Measurements from ENCODE around the gene CTNNA2.
"Not testable (repeated sequence)": the region's sequence is repeated elsewhere in the genome, so short reads cannot be mapped to it uniquely, and the experiment has no call there.

The CTNNA2 gene

DNA sequence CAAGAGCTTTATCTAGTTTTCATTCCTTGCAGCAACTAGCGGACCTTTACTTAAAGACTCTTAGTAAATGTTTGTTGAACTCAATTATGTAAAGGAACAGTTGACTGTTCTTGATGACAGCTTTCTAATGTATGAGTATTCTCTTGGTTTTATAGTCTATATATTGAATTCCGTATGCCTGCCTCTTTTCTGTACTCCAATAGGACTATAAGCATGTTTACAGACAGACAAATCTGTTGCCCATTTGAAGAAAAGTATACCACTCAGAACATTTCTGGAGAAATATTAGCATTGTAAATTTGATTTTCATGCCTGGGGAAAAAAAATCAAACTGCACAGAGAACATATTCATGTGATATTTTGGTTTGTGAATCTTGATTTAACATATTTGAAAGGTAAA, 682.2 kb downstream of the CTNNA2 start:
- DNase-seq, result no peak
- Histone ChIP-seq H3K4me1 (ENCODE audit: control insufficient read depth, insufficient read depth, low read depth, low read length) (no peaks in the 10 kb centered on the region), H3K9ac (ENCODE audit: low read length) (no peak overlapping the region), H2BK15ac (ENCODE audit: low read depth, poor library complexity, severe bottlenecking) (no peak overlapping the region), H2BK120ac (ENCODE audit: low read depth, low read length) (no peak overlapping the region), H3K4me3 (ENCODE audit: insufficient read depth in 1 of 2, low read depth in 1 of 2, low read length in 2 of 2) (no peak overlapping the region), H3K4ac (ENCODE audit: low read depth in 1 of 2, low read length in 2 of 2) (no peak overlapping the region), H2AK5ac (ENCODE audit: low read length, severe bottlenecking) (no peak overlapping the region), H3K14ac (ENCODE audit: low read length in 2 of 2) (no peak overlapping the region), H4K91ac (ENCODE audit: low read length) (no peak overlapping the region), H3K79me1 (replicated peaks; ENCODE audit: low read length, poor library complexity, severe bottlenecking) (no peaks in the 10 kb centered on the region), H3K36me3 (ENCODE audit: control insufficient read depth in 1 of 2, insufficient read depth in 2 of 2, low read depth in 1 of 2, low read length in 2 of 2) (no peaks in the 10 kb centered on the region), H2BK12ac (ENCODE audit: low read length in 2 of 2) (no peak overlapping the region), H2AFZ (ENCODE audit: low read depth, low read length) (no peak overlapping the region), H3K4me2 (ENCODE audit: low read length, poor library complexity, severe bottlenecking) (no peak overlapping the region), H2BK5ac (ENCODE audit: low read depth, low read length, poor library complexity, severe bottlenecking) (no peak overlapping the region), H3K9me3 (ENCODE audit: control insufficient read depth, low read length) (no peaks in the 10 kb centered on the region), H3K18ac (ENCODE audit: low read depth in 1 of 2, low read length in 2 of 2) (no peak overlapping the region), H3K27ac (ENCODE audit: low read length, poor library complexity, severe bottlenecking) (no peak overlapping the region), H3K23ac (ENCODE audit: low read length in 2 of 2) (no peak overlapping the region), H3K27me3 (ENCODE audit: control insufficient read depth in 1 of 2, insufficient read depth in 1 of 2, low read length in 2 of 2) (no peaks in the 10 kb centered on the region), H4K8ac (ENCODE audit: low read length) (no peak overlapping the region)
- no CpG with 5 or more reads among the region's 2 CpGs for whole genome bisulfite sequencing

DNA sequence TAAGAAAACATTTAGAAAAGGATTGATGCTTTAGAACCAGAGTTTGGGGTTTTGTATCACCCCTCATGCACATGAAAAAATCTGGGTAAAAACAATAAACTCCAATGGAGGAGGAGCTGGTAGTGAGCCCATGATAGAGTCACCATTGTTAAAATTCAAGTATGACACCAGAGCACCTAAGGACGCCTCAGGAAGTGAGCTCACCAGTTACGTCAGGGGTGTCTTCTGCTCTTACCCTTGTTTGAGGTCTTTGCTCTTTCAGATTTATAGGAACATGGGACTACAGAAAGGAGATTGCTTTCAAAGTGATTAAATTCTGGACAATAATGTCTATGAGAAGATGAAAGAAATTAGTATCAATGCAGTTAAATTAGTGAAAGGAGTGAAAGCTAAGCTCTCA, 685.2 kb downstream of the CTNNA2 start:
- Histone ChIP-seq H2BK120ac (ENCODE audit: low read depth, low read length) (no peak overlapping the region), H3K9ac (ENCODE audit: low read length) (no peak overlapping the region), H2BK5ac (ENCODE audit: low read depth, low read length, poor library complexity, severe bottlenecking) (no peak overlapping the region), H3K79me1 (replicated peaks; ENCODE audit: low read length, poor library complexity, severe bottlenecking) (no peaks in the 10 kb centered on the region), H3K36me3 (ENCODE audit: control insufficient read depth in 1 of 2, insufficient read depth in 2 of 2, low read depth in 1 of 2, low read length in 2 of 2) (no peaks in the 10 kb centered on the region), H2AFZ (ENCODE audit: low read depth, low read length) (no peak overlapping the region), H3K27me3 (ENCODE audit: control insufficient read depth in 1 of 2, insufficient read depth in 1 of 2, low read length in 2 of 2) (no peaks in the 10 kb centered on the region), H4K8ac (ENCODE audit: low read length) (no peak overlapping the region), H3K4me3 (ENCODE audit: insufficient read depth in 1 of 2, low read depth in 1 of 2, low read length in 2 of 2) (no peak overlapping the region), H2BK15ac (ENCODE audit: low read depth, poor library complexity, severe bottlenecking) (no peak overlapping the region), H3K4ac (ENCODE audit: low read depth in 1 of 2, low read length in 2 of 2) (no peak overlapping the region), H2AK5ac (ENCODE audit: low read length, severe bottlenecking) (no peak overlapping the region), H3K18ac (ENCODE audit: low read depth in 1 of 2, low read length in 2 of 2) (no peak overlapping the region), H3K14ac (ENCODE audit: low read length in 2 of 2) (no peak overlapping the region), H2BK12ac (ENCODE audit: low read length in 2 of 2) (no peak overlapping the region), H3K9me3 (ENCODE audit: control insufficient read depth, low read length) (no peaks in the 10 kb centered on the region), H3K27ac (ENCODE audit: low read length, poor library complexity, severe bottlenecking) (no peak overlapping the region), H4K91ac (ENCODE audit: low read length) (no peak overlapping the region), H3K23ac (ENCODE audit: low read length in 2 of 2) (no peak overlapping the region), H3K4me1 (ENCODE audit: control insufficient read depth, insufficient read depth, low read depth, low read length) (no peaks in the 10 kb centered on the region), H3K4me2 (ENCODE audit: low read length, poor library complexity, severe bottlenecking) (no peak overlapping the region)
- WGBS, result 74% methylated on average over 2 of the region's 2 CpGs
- no peak for DNase-seq

DNA sequence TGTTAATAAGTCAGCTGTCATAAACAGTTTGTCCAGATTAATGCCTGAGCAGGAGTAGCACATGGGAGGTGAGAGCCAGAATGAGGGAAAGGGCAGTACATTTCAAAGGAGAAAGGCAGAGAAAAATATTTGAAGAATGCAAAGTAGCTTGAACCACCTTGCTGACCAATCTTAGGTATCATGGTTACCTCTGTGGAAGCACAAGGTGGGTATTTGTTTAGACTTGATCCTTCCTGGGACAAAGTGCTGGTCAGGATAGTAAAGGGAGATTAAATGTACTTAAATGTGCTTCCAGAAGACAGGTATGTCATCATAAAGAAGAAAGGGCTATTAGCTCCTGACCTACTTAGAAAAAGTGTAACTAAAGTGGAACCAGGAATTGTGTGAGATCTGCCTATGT, 686.7 kb downstream of the CTNNA2 start:
- H3K4me2 ChIP-seq (ENCODE audit: low read length, poor library complexity, severe bottlenecking), result no peak overlapping the region
- H2BK15ac ChIP-seq (ENCODE audit: low read depth, poor library complexity, severe bottlenecking), result no peak overlapping the region
- H2AFZ ChIP-seq (ENCODE audit: low read depth, low read length), result no peak overlapping the region
- H3K4me3 ChIP-seq (ENCODE audit: insufficient read depth in 1 of 2, low read depth in 1 of 2, low read length in 2 of 2), result no peak overlapping the region
- no peak overlapping the region for H3K23ac ChIP-seq (ENCODE audit: low read length in 2 of 2)
- H2BK12ac ChIP-seq (ENCODE audit: low read length in 2 of 2), result no peak overlapping the region
- no peak overlapping the region for H3K18ac ChIP-seq (ENCODE audit: low read depth in 1 of 2, low read length in 2 of 2)
- no peak overlapping the region for H4K91ac ChIP-seq (ENCODE audit: low read length)
- H4K8ac ChIP-seq (ENCODE audit: low read length), result no peak overlapping the region
- H2AK5ac ChIP-seq (ENCODE audit: low read length, severe bottlenecking), result no peak overlapping the region
- no peak overlapping the region for H3K9ac ChIP-seq (ENCODE audit: low read length)
- H3K9me3 ChIP-seq (ENCODE audit: control insufficient read depth, low read length), result no peaks in the 10 kb centered on the region
- H2BK5ac ChIP-seq (ENCODE audit: low read depth, low read length, poor library complexity, severe bottlenecking), result no peak overlapping the region
- H3K79me1 ChIP-seq (replicated peaks; ENCODE audit: low read length, poor library complexity, severe bottlenecking), result no peaks in the 10 kb centered on the region
- no peak overlapping the region for H3K27ac ChIP-seq (ENCODE audit: low read length, poor library complexity, severe bottlenecking)
- no peak for DNase-seq
- H3K4ac ChIP-seq (ENCODE audit: low read depth in 1 of 2, low read length in 2 of 2), result no peak overlapping the region
- no peaks in the 10 kb centered on the region for H3K36me3 ChIP-seq (ENCODE audit: control insufficient read depth in 1 of 2, insufficient read depth in 2 of 2, low read depth in 1 of 2, low read length in 2 of 2)
- H2BK120ac ChIP-seq (ENCODE audit: low read depth, low read length), result no peak overlapping the region
- H3K4me1 ChIP-seq (ENCODE audit: control insufficient read depth, insufficient read depth, low read depth, low read length), result no peaks in the 10 kb centered on the region
- H3K27me3 ChIP-seq (ENCODE audit: control insufficient read depth in 1 of 2, insufficient read depth in 1 of 2, low read length in 2 of 2), result no peaks in the 10 kb centered on the region
- no peak overlapping the region for H3K14ac ChIP-seq (ENCODE audit: low read length in 2 of 2)

DNA sequence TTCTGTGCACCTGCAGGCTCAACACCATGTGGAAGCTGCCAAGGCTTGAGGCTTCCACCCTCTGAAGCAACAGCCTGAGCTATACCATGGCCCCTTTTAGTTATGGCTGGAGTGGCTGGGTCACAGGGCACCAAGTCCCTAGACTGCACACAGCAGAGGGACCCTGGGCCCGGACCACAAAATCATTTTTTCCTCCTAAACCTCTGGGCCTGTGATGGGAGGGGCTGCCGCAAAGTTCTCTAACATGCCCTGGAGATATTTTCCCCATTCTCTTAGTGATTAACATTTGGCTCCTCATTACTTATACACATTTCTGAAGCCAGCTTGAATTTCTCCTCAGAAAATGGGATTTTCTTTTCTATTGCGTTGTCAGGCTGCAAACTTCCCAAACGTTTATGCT, 691.1 kb downstream of the CTNNA2 start:
- not testable (repeated sequence) for H3K79me1 ChIP-seq (replicated peaks; ENCODE audit: low read length, poor library complexity, severe bottlenecking); H3K14ac ChIP-seq (ENCODE audit: low read length in 2 of 2); DNase-seq; H3K9me3 ChIP-seq (ENCODE audit: control insufficient read depth, low read length); H3K36me3 ChIP-seq (ENCODE audit: control insufficient read depth in 1 of 2, insufficient read depth in 2 of 2, low read depth in 1 of 2, low read length in 2 of 2); H2BK5ac ChIP-seq (ENCODE audit: low read depth, low read length, poor library complexity, severe bottlenecking); H4K8ac ChIP-seq (ENCODE audit: low read length); H3K4me2 ChIP-seq (ENCODE audit: low read length, poor library complexity, severe bottlenecking); H3K4me1 ChIP-seq (ENCODE audit: control insufficient read depth, insufficient read depth, low read depth, low read length); H3K9ac ChIP-seq (ENCODE audit: low read length); H2AFZ ChIP-seq (ENCODE audit: low read depth, low read length); H2BK12ac ChIP-seq (ENCODE audit: low read length in 2 of 2); H3K4me3 ChIP-seq (ENCODE audit: insufficient read depth in 1 of 2, low read depth in 1 of 2, low read length in 2 of 2); H4K91ac ChIP-seq (ENCODE audit: low read length); H3K27ac ChIP-seq (ENCODE audit: low read length, poor library complexity, severe bottlenecking); H3K27me3 ChIP-seq (ENCODE audit: control insufficient read depth in 1 of 2, insufficient read depth in 1 of 2, low read length in 2 of 2); H2BK120ac ChIP-seq (ENCODE audit: low read depth, low read length); H3K4ac ChIP-seq (ENCODE audit: low read depth in 1 of 2, low read length in 2 of 2); H2AK5ac ChIP-seq (ENCODE audit: low read length, severe bottlenecking); H2BK15ac ChIP-seq (ENCODE audit: low read depth, poor library complexity, severe bottlenecking); H3K23ac ChIP-seq (ENCODE audit: low read length in 2 of 2); H3K18ac ChIP-seq (ENCODE audit: low read depth in 1 of 2, low read length in 2 of 2)
- WGBS, result 79% methylated on average over 4 of the region's 4 CpGs
